Tibial nerve (tissue), 3 donors: ENCODE measurements around the gene COIL.

ENCODE experiments used
- POLR2A ChIP-seq, 2 donors: fragments of 450-650 bp; IDR thresholded peaks; one replicate each; pipeline ENCODE4 v1.6.1; 2017; ENCODE audit warnings: antibody characterized with exemption in 2 of 2, mild to moderate bottlenecking in 2 of 2, moderate library complexity in 2 of 2
- TF ChIP-seq, protein P1 (sequence below), 5 experiments: fragments of 200-600 bp in 3 of 5; fragments of 450-650 bp in 2 of 5; sonication (generic) in 3 of 5; IDR thresholded peaks; one replicate each; pipeline ENCODE4 v1.5.1; 2016 to 2019; ENCODE audit warnings: antibody characterized with exemption in 5 of 5, mild to moderate bottlenecking in 3 of 5, moderate library complexity in 2 of 5

DNA sequence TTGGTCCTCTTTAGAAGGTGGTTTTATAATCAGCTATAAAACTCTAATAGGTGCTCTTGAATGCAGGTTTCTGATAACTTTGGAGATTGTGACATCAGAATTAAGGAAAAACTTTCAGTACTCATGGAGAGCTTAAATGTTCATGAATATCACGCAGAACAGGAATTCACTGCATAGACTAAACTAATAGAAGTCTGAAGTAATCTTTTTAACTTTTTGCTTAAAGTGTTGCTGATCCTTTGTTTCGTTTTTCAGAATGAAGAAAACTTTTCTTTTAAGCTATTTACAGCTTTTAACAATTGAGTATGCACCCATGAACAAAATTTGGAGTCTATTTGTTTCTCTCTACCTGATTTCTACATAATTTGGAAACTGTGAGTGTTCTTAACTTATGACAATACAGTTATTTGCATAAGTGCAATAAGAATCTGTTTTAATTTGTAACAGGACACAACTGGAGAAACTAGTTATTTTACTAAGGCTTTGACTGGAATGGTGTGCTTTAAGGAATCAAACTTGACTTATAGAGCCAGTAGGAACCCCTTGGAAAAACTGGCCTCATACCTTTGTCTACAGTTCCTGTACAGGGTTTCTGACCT, 30.0 kb downstream of the COIL start:
- TF ChIP-seq, protein P1, sequence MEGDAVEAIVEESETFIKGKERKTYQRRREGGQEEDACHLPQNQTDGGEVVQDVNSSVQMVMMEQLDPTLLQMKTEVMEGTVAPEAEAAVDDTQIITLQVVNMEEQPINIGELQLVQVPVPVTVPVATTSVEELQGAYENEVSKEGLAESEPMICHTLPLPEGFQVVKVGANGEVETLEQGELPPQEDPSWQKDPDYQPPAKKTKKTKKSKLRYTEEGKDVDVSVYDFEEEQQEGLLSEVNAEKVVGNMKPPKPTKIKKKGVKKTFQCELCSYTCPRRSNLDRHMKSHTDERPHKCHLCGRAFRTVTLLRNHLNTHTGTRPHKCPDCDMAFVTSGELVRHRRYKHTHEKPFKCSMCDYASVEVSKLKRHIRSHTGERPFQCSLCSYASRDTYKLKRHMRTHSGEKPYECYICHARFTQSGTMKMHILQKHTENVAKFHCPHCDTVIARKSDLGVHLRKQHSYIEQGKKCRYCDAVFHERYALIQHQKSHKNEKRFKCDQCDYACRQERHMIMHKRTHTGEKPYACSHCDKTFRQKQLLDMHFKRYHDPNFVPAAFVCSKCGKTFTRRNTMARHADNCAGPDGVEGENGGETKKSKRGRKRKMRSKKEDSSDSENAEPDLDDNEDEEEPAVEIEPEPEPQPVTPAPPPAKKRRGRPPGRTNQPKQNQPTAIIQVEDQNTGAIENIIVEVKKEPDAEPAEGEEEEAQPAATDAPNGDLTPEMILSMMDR (IDR thresholded peaks at IDR 0.05) = no peak
- no peak for TF ChIP-seq POLR2A (IDR thresholded peaks at IDR 0.05)
